ENCODE measurements around the gene DPF3.

DPF3 gene

DNA sequence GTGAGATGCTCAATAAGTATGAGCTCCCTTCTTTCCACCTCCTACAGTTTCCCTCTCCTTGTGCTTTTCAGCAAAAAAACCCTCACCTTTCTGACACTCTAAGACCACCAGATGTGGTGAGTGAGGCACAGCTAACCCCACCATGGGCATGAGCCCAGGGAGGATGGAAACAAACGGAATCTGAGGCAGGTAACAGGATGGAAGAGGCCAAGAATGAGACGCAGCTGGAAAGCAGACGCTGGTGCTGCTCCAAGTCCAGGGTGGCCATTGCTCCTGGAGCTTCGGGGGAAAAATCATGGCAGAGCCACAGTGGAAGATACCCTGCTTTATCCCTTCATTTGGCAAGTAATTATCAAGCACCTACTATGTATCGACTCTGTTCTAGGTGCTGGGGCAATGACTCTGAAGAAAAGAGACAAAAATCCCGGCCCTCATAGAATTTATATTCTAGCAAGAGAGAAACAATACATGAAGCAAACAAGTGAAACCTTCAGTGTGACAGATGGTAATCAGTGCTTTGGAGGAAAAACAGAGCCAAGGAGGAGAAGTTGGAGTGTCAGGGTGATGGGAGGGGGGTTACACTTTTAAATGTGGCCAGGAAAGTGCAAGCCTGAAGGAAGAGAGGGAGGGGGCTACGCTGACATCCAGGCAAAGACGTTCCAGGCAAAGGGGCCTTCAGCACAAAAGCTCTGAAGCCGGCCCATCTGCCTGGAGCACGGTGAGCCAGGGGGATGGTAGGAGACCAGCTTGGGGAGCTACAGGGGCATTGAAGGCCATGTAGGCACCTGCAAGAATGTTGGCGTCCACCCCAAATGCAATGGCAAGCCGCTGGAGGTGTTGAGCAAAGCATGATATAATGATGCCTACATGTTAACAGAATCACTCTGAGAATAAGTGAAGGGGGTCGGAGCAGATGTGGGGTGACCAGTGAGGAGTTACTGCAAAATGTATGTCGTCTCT is 154.2 kb downstream of the DPF3 start:
- peak; percentile 18 for DNase-seq

DNA sequence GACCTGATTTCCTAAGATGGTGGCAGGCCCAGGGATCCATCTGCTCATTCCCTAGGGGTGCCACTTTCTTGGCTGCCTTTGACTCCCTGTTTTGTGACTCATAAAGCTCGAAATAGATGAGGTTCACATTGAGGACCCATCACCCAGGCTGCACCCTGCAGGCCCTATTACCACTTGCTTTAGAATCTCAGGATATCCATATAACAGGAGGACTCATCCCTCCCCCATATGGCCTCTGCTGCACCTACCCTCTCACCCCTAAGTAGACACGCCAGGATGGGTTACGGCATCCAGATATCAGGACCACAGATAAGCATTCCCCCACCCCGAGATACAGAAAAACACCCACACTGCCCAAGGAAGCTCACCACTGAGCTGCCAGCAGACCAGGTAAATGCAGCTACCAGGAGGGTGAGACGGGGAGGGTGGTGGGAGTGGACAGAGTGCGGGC is 155.7 kb downstream of the DPF3 start:
- DNase-seq = no peak

DNA sequence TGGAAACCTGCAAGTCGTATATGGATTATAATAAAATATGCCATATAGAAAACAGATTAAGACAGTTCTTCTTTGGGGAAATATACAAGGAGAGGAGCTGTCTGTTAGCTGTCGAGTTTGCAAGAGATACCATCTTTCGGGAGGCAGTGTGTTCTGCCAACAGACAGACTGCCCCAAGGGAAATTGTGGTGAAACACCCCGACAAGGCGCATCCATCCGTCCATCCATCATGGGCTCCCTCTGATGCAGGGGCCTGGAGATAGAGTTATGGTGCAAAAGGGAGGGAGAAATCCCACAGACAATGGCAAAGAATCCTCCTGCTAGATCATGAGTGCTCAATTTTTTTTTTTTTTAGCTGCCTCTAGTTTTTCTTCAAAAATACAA is 156.3 kb downstream of the DPF3 start:
- DNase-seq = no peak

DNA sequence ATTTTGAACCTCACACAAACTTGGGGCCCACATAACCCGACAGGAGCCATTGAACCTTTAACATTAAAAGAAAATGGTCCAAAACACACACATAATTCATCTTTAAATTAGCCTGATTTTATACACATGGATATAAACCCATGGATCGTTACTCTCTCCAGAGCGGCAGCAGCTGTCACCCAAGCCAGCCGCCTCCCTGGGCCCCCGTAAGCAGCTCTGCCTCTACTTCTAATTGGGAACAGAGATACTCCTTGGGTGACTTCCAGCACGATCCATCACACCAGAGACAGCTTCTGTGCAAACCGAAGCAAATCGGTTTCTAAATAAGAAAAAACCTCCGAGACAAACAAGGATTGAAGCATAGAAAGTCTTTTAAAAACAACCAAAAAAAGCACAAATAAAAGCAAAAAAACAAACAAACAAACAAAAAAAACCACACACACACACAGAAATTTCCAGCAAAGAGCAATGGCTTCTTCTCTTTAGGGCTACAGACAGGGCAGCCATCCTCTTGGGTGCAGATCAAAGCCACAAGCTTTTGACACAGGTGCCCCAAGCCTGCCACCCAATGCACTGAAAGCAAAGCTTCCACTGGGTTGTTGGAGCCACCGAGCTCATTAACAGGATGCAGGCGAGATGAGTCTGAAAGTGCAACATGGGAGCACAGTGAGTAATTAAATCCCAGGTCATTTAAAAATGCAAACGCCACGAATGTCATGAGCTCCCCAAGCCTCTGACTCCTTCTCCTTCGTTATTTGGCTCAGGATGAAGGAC is 156.9 kb downstream of the DPF3 start:
- DNase-seq = peak; percentile 78

DNA sequence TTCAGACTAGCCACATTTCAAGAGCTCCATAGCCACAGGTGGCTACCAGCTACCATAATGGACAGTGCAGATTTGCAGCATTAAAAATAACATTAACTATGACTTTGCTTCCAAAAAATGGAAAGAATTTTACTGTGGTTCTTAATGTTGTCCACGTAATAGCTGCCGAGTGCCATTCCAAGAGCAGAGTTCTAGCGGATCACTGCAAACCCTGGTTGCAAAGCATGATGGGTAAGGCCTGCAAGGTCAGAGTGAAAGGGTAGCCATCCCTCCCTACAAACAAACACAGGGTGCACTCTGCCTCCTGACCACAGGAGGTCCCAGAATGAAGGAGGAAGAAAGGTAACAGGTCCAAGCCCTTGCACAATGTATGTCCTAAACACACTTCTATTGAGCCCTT is 157.6 kb downstream of the DPF3 start:
- peak; percentile 71 for DNase-seq

DNA sequence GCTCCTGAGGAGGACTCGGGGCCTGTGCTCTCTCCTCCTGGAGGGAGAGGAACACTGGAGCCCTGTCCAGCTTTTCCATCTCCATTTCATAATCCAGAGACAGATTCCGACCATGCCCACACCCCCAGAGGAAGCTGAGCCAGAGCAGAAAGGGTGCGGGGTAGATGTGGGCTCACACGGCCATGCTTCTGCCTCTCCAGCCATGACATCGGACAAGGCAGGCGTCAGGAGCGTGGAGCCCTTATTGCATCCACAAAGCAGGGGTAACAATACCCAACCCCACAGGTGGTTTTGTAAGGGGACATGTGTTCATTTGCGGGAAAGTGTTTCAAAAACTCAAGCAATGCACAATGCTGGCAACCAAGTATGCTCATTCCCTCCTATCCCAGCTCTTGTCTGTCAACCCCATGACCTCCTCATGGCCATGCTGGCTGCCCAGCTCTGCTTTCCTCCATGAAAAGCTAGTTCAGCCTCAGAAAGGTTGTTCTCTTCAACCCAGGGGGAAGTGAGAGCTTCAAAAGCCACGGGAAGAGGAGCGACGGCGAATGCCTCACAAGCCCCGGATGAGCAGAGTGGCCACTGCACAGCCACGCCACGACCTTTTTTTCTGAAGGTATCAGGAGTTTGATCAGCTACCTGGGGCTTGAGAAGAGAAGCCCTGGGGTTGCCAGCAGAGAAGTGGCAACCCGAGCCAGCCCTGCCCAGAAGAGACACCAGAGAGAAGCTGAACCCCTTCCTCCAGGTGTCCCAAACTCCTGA is 161.7 kb downstream of the DPF3 start:
- DNase-seq = no peak

DNA sequence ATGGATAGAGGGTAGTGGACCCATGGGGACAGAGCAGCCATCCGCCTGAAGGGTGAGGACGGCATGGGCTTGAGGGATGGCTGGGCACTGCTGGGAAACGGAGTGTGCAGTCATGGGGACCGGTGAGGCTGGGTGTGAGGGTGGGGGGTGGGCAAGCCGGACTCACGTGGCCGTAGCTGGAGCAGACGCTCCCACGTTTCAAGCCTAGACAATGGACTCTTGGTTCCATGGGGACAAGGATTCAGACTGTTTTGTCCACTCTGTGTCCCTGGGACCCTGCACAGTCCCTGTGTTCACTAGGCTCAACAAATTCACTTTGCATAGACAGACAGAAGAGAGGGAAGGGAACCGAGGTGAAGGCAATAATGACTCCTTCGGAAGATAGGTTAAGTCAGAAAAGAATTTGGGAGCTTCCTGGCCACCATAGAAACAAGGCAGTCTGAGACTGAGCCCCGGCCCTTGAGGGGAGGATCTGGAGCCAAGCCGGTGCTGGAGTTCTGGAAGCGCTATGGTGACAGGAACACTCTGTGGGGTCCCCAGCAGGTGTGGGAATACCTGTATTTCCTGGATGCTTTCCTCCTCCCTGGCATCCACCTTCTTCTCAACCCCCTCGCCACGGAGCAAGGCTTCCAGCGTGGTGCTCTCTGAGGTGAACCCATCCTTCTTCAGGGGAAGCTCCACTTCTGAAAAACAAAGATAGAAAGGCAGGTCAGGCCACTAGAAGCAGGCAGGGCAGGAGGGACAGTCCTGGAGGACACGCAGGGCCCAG is 162.5 kb downstream of the DPF3 start:
- DNase-seq = no peak

DNA sequence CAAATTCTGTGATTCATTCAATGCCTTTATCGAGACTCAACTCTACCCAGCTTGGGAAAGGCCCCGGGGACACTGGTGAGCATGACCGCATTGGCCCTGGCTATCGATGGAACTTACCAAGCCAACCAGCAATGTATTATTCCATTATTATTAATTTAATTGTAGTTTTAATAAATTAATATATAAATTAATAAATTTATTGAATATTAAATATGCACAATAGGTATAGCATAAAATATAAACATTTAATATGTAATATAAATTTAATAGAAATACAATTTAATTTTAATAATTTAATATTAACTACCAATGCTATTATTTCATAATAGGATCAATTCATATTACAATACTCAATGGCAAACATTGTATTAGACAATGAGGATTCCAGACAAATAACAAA is 163.4 kb downstream of the DPF3 start:
- no peak for DNase-seq

DNA sequence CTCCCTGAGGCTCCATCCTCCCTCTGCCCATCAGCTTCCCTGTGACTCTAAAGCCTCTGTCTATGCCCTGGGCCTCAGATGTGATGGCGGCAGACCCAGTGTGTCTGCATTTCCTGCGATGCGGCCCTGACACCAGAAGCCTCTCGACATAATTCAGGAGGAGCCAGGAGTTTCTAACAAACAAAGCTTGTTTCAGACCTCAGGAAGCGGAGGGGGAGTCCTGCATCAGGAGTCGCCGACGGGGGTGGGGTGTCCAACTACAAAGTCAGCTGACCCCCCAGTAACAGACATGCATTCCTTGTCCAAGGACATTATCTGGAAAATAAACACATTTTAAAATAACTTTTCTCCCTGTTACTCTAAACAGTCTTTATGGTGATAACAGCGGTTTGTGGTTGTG is 167.5 kb downstream of the DPF3 start:
- no peak for DNase-seq

DNA sequence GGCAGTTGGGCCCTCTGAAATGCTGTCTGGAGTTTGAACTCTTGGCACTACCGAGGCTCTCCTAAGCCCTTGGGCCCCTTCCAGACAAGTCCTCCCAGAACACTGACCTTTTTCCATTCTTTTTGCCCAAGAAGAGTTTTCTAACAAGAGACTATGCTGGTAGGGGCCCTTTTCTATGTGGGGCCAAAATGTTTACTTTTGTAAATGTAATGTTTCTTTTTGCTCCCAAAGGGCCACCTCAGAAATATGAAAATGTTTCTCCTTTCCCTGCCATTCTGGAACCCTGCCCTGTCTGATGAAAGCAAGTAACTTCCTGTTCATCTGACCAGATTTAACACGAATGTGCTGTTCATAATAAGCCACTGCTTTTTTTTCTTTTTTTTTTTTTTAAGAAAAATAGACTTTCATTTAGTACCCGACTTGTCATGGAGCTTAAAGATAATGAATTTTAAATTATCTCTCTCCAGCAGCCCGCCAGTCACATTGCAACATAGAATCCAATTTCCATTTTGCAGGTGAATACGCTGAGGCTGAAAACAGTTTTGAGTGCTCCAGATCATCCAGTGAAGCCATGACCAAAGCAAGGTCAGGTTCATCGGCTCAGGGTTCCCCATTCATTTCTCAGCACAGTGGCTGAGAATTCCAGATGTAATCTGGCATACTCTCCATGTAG is 169.9 kb downstream of the DPF3 start:
- no peak for DNase-seq

DNA sequence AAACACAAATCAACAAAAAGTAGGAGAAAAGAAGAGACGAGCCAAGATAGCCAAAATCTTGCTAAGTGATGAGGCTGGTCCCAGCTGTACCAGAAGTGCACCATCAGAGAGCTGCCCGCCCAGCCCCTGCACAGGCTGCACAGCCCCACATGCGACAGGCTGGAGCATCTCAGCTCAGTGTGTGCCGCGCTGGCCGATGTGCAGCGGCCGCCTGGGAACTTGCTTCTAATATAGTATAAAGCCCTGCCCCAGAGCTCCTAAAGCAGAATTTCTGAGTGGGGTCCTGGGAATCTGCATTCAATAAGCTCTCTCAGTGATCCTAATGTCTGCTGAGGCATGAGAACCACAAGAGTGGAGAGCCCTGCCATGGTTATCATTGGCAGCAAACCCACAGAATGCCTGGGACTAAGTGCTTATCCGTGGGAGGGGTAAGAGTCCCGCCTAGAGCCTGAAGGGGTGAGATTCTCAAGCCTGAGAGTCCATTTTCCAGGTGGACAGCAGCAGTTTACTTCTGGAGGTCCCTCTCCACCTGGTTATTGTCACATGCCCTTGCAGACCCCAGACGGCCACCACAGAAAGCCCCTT is 171.6 kb downstream of the DPF3 start:
- no peak for DNase-seq

DNA sequence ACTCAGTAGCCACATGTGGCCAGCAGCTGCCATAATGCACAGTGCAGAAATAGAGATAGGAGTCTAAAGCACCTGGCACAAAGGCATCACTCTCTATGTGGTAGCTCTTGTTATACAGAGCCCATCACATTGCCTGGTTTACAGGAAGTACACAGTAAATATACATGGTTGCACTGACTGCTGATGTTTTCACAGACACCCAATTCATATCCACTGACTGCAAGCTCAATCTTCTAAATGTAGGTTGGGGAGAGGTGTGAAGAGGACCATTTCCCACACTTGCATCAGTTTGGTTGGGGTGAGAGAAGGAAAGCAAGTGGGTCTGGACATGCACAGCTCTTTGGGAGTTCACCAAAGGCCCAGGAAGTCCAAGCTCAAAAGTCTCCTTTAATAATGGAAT is 172.8 kb downstream of the DPF3 start:
- no peak for DNase-seq

DNA sequence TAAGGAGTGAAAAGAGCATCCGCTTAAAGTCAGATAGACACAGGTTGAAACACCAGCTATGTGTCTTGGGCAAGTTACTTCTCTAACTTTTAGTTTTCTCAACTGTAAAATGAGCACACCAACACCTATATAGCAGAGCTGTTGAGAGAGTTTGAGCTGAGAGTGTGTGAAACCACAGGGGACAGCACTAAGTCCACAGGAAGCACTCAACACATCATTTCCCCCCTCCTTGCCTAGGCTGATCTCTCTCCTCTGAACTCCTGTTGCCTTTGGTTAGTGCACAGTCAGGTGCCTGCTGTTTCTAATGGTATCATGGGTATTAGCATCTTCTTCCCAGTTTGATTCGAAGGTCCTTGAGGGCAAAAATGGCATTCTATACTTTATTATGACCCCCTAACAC is 176.7 kb downstream of the DPF3 start:
- no peak for DNase-seq

DNA sequence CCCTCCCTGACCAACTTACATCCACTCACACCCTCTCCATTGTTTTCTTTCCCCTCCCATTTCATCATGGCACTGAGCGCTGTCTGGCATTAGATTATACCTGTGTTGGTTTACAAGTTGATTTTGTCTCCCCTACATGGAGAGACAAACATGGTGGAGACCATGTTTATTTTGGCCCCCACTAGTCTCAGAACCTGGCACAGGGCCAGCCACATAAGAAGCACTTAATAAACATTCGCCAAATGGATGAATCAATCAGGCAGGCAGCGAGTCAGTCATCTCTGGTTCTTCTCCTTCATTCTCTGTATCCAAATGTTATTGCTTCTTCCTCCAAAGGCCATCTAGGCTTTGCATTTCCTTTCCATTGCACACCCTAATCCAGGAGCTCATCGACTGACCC is 177.4 kb downstream of the DPF3 start:
- no peak for DNase-seq

DNA sequence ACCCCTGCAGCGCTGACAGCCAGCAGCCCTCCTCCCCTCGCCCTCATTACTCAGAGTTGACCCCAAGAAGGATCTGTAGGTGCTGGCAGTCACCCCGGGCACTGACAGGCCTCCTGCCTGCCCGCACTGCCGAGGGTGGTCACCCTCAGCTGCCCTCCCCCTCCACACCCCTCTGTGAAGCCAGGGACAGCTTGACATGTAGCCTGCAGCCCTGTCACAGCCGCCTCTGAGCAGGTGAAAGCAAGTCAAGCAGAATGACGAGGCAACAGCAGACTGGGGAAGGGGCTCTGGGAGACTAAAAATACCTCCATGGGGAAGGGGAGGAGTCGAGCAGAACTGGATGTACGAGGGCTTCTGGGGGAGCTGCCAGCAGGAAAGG is 178.1 kb downstream of the DPF3 start:
- no peak for DNase-seq

DNA sequence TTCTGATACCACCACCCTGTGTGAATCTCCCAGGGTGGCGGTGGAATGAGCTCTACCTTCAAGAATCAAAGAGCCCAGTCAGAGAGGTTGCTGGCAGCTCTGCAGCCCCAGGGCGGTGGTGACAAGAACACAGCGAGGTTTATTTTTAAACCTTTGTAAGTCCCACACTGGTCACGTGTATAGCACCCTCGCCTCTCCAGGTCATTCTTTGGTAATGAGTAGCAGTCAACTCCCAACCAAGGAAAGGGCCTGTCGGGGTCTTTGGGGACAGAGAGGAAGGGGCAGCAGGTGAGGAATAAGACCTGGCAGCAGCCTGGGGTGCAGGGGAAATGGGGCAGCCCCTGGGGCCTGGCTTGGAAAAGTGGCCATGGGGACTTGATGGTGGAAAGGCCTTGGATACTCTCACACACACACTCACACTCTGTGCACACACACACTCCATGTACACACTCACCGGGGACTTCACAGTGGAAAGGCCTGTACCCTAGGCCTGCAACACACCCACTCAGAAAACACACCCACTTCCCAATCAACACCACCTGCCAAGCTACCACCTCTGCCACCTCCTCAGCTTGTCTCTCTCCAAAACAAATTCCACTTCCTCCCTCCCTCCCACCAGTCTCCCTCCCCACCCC is 178.6 kb downstream of the DPF3 start:
- no peak for DNase-seq

DNA sequence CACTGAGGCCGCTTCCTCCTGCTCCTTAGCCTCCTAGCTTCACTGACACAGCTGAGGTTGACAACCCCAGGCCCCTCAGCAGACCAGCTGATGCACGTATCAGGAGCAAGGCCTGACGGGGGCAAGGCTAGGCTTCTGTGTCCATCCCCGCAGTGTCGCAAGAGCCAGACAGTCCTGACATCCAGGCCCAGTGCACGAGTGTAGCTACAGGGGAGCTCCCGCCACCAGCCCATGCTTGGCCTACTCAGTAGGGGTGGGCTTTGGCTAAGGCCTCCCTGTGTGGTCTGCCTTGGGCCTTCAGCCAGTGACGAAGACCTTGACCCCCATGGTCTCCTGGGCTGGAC is 179.1 kb downstream of the DPF3 start:
- DNase-seq = no peak

DNA sequence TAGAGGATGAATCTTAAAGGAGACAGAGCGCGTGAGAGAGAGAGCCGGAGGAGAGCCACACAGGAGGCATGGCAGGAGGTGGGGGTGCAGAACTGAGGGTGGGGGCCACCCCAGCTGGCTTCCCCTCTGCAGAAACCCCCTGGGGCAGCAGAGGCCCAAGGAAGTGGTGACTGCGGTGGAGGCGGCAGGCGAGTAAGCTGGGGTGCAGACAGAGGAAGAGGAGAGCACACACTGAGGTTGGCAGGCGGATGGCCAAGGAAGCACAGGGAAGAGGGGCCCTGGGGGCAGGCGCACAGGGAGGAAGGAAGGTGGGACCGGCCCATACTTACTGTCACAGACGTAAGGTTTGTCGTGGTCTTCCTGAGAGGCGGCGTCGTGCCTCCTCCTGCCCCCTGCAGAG is 179.8 kb downstream of the DPF3 start:
- DNase-seq = no peak

DNA sequence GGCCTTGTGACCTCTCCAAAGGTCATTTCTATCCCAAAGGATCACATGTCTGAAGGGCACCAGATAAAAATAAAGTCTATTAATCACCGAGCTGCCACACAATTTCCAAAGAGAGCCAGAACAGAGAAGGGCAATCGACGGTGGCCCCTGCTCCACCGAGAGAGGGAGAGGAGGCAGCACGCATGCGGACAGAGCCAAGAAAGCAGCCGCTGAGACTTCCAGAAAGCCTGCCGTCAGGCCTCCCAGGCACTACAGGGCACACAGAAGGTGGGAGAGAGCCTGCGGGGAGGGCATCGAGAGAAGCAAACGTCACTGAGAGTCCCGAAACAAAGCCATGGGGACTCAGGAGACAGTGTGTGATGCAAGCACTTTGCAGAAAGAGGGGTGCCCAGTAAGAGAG is 182.0 kb downstream of the DPF3 start:
- no peak for DNase-seq

DNA sequence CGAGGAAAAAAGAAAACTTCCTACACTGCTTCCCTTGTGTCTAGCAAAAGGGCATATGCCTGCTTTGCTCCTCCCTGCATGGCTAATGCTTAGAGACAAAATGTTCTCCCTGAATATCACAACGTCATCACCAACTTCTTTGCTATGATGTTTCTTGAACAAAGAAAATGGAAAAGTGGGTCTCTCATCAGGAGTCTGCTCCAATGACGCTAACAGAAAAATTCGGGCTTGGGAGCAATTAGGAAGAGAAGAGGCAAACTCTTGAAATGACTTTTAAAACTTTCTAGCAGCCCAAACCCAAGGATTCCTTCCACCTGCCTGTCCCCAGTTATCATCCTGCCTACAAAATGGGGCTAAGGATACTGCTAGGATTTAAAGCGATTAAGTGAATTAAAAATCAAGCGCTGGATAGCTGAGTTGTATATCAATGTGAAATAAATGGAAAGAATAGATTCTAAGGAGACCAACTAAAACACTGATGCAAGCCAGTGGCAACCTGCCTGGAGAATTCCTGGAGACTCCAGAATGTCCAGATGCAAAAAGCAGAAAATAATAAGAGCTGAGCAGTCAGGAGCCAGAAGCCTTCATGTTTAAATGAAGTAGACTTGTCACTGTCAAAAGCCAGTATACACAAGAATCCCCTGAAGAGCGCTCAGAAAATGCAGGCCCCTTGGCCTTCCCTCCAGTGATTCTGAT is 183.8 kb downstream of the DPF3 start:
- DNase-seq = no peak

Measured in NCI-H2171 treated with DMSO at 0.1 percent for 48 hours (cell line).